ENCODE data around the gene NUP210L. TPM values are rescaled to one million over a fixed set of nuclear protein-coding genes. Genes with fewer than 3 reads are reported as not detected.

Gene NUP210L
- total and polyA plus RNA-seq, 2 of the 13 experiments (the other 11 are each of a cell fraction or from before 2014, with no cell fraction given) = not detected

- TF ChIP-seq GATA4 (IDR thresholded peaks at IDR 0.05; ENCODE audit: borderline replicate concordance, low read depth) (no peak), ZNF556 (CRISPR knock-in tag; IDR thresholded peaks at IDR 0.05; ENCODE audit: borderline replicate concordance) (peak; percentile 49; the same call in 1 of the 2 replicates), ZZZ3 (CRISPR knock-in tag; IDR thresholded peaks at IDR 0.05; ENCODE audit: borderline replicate concordance) (no peak), HOXA3 (CRISPR knock-in tag; IDR thresholded peaks at IDR 0.05) (peak; percentile 38; the same call in 1 of the 2 replicates), THAP11 (CRISPR knock-in tag; IDR thresholded peaks at IDR 0.05) (peak; percentile 80), STAT5B (CRISPR knock-in tag; IDR thresholded peaks at IDR 0.05) (no peak), DPF2 (CRISPR knock-in tag; IDR thresholded peaks at IDR 0.05; ENCODE audit: borderline replicate concordance, low read depth) (peak; percentile 31; the same call in 1 of the 2 replicates), KLF15 (CRISPR knock-in tag; IDR thresholded peaks at IDR 0.05; ENCODE audit: borderline replicate concordance) (no peak; the same call in 1 of the 2 replicates), PPARG (CRISPR knock-in tag; conservative IDR thresholded peaks at IDR 0.05) (no peak), ZNF225 (CRISPR knock-in tag; IDR thresholded peaks at IDR 0.05) (no peak), ZBTB2 (CRISPR knock-in tag; IDR thresholded peaks at IDR 0.05; ENCODE audit: low read depth) (no peak), ZNF7 (CRISPR knock-in tag; IDR thresholded peaks at IDR 0.05) (no peak), ATRX (CRISPR knock-in tag; IDR thresholded peaks at IDR 0.05; ENCODE audit: borderline replicate concordance) (no peak), ZNF547 (CRISPR knock-in tag; IDR thresholded peaks at IDR 0.05) (peak; percentile 31; the same call in 1 of the 2 replicates), NFE2L2 (IDR thresholded peaks at IDR 0.05; ENCODE audit: low read length) (no peak), JUNB (CRISPR knock-in tag; IDR thresholded peaks at IDR 0.05; ENCODE audit: borderline replicate concordance) (no peak), FOXC1 (CRISPR knock-in tag; IDR thresholded peaks at IDR 0.05; ENCODE audit: borderline replicate concordance) (no peak), SALL2 (CRISPR knock-in tag; IDR thresholded peaks at IDR 0.05) (no peak), RORA (CRISPR knock-in tag; IDR thresholded peaks at IDR 0.05) (no peak), ZNF644 (CRISPR knock-in tag; IDR thresholded peaks at IDR 0.05; ENCODE audit: low read depth) (peak; percentile 98), MTA1 (CRISPR knock-in tag; IDR thresholded peaks at IDR 0.05; ENCODE audit: borderline replicate concordance) (0 out of 2 replicates have a peak, but pooled peaks have one; percentile 27)
- TF ChIP-seq, protein P1, sequence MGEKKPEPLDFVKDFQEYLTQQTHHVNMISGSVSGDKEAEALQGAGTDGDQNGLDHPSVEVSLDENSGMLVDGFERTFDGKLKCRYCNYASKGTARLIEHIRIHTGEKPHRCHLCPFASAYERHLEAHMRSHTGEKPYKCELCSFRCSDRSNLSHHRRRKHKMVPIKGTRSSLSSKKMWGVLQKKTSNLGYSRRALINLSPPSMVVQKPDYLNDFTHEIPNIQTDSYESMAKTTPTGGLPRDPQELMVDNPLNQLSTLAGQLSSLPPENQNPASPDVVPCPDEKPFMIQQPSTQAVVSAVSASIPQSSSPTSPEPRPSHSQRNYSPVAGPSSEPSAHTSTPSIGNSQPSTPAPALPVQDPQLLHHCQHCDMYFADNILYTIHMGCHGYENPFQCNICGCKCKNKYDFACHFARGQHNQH (CRISPR knock-in tag; IDR thresholded peaks at IDR 0.05) = peak; percentile 53; the same call in 1 of the 2 replicates
- TF ChIP-seq, protein P2, sequence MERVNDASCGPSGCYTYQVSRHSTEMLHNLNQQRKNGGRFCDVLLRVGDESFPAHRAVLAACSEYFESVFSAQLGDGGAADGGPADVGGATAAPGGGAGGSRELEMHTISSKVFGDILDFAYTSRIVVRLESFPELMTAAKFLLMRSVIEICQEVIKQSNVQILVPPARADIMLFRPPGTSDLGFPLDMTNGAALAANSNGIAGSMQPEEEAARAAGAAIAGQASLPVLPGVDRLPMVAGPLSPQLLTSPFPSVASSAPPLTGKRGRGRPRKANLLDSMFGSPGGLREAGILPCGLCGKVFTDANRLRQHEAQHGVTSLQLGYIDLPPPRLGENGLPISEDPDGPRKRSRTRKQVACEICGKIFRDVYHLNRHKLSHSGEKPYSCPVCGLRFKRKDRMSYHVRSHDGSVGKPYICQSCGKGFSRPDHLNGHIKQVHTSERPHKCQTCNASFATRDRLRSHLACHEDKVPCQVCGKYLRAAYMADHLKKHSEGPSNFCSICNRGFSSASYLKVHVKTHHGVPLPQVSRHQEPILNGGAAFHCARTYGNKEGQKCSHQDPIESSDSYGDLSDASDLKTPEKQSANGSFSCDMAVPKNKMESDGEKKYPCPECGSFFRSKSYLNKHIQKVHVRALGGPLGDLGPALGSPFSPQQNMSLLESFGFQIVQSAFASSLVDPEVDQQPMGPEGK (CRISPR knock-in tag; IDR thresholded peaks at IDR 0.05) = peak; percentile 37
- TF ChIP-seq, protein P3, sequence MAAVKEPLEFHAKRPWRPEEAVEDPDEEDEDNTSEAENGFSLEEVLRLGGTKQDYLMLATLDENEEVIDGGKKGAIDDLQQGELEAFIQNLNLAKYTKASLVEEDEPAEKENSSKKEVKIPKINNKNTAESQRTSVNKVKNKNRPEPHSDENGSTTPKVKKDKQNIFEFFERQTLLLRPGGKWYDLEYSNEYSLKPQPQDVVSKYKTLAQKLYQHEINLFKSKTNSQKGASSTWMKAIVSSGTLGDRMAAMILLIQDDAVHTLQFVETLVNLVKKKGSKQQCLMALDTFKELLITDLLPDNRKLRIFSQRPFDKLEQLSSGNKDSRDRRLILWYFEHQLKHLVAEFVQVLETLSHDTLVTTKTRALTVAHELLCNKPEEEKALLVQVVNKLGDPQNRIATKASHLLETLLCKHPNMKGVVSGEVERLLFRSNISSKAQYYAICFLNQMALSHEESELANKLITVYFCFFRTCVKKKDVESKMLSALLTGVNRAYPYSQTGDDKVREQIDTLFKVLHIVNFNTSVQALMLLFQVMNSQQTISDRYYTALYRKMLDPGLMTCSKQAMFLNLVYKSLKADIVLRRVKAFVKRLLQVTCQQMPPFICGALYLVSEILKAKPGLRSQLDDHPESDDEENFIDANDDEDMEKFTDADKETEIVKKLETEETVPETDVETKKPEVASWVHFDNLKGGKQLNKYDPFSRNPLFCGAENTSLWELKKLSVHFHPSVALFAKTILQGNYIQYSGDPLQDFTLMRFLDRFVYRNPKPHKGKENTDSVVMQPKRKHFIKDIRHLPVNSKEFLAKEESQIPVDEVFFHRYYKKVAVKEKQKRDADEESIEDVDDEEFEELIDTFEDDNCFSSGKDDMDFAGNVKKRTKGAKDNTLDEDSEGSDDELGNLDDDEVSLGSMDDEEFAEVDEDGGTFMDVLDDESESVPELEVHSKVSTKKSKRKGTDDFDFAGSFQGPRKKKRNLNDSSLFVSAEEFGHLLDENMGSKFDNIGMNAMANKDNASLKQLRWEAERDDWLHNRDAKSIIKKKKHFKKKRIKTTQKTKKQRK (IDR thresholded peaks at IDR 0.05; ENCODE audit: low read length) = no peak
Measured at GRCh38 chr1:153953859-153954365, 201.0 kb downstream of the NUP210L start (continued).

Measured in HepG2 (cell line).